GDM1 (cell line): ENCODE measurements around the gene TSPAN18.

ENCODE experiments used
- DNase-seq: peaks from one replicate; lab custom pipeline; 2025; lab: John Stamatoyannopoulos, UW

TSPAN18 gene

DNA sequence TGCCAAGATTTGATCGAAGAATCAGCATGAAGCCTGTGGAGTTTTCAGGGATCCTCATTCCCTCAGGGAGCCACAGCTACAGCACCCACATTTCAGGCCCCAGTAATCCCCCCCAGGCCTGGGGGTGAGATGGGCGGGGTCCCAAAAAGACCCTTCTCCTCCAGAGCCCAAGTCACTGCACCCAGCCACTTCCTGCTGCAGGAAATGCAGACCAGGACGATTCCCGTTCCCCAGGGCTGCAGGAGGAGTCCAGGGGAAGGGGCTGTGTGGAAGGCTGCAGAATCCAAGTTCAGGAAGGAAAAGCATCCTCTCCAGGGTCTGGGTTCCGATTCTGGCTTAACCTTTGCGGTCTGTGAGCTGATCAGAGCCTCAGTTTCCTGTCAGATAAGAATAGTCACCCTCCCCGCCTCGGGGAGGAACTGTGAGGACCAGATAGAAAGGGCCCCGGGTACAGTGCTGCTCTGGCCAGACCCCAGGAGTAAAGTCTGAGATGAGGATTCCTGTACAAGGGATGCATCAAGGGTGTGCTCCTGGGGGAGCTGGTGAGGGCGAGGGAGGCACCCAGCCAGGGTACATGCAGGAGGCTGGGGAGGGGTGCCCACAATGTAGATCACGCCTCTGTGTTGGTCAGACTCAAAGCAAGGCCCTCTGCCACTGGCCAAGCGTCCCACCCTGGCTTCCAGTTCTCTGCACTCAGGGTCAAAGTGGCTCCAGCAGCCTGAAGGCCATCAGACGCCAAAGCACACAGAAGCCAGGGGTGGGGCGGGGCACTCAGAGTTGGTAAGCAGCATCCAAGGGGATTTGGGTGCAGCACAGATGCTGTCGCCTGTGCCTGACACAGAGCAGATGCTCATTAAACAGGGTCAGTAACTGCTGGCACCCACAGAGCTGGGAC, 254.0 kb downstream of the TSPAN18 start:
- DNase-seq, result no peak
